ENCODE data around the gene LIMS2.

The LIMS2 gene

GRCh38 chr2:127594116-127594591 lies 81.2 kb downstream of the LIMS2 start:
- Histone ChIP-seq H3K4me1 (ENCODE audit: control insufficient read depth, insufficient read depth, low read length) (no peaks in the 10 kb centered on the region), H3K9me3 (ENCODE audit: control insufficient read depth, insufficient read depth, low read depth, low read length) (no peaks in the 10 kb centered on the region), H3K36me3 (ENCODE audit: control insufficient read depth in 2 of 2, insufficient read depth in 1 of 2, low read length in 2 of 2) (no peaks in the 10 kb centered on the region), H3K4me3 (ENCODE audit: low read depth, low read length) (no peak overlapping the region), H3K27ac (ENCODE audit: extremely low read depth, low read depth, low read length) (no peak overlapping the region)
- POLR2A ChIA-PET: no interaction called here
- CTCF ChIA-PET: interaction anchor here (0.6 to 4.4 kb wide), 4 partner anchors 45 to 125 kb away, joined by 3 to 31 read pairs (median 3); no protein-coding TSS in a partner anchor
- TF ChIP-seq ZNF626 (tag by site-specific recombination; IDR thresholded peaks at IDR 0.05) (no peak), ZNF558 (tag by site-specific recombination; IDR thresholded peaks at IDR 0.05) (no peak), ZNF623 (tag by site-specific recombination; IDR thresholded peaks at IDR 0.05) (no peak), INSM2 (tag by site-specific recombination; IDR thresholded peaks at IDR 0.05) (no peak), ZNF596 (tag by site-specific recombination; IDR thresholded peaks at IDR 0.05) (no peak), ZNF561 (tag by site-specific recombination; IDR thresholded peaks at IDR 0.05; ENCODE audit: borderline replicate concordance) (no peak), ZNF18 (tag by site-specific recombination; IDR thresholded peaks at IDR 0.05) (no peak), ZFP41 (tag by site-specific recombination; IDR thresholded peaks at IDR 0.05; ENCODE audit: borderline replicate concordance) (no peak), GLI2 (tag by site-specific recombination; IDR thresholded peaks at IDR 0.05; ENCODE audit: borderline replicate concordance, low read depth) (no peak), ZNF692 (tag by site-specific recombination; IDR thresholded peaks at IDR 0.05) (no peak), ZNF549 (tag by site-specific recombination; IDR thresholded peaks at IDR 0.05) (no peak)

GRCh38 chr2:127593228-127594115 lies 81.9 kb downstream of the LIMS2 start:
- Histone ChIP-seq H3K27ac (ENCODE audit: extremely low read depth, low read depth, low read length) (no peak overlapping the region), H3K9me3 (ENCODE audit: control insufficient read depth, insufficient read depth, low read depth, low read length) (no peaks in the 10 kb centered on the region), H3K4me3 (ENCODE audit: low read depth, low read length) (no peak overlapping the region), H3K4me1 (ENCODE audit: control insufficient read depth, insufficient read depth, low read length) (no peaks in the 10 kb centered on the region), H3K36me3 (ENCODE audit: control insufficient read depth in 2 of 2, insufficient read depth in 1 of 2, low read length in 2 of 2) (no peaks in the 10 kb centered on the region)
- ChIA-PET POLR2A (no interaction called here), CTCF (interaction anchor here (0.5 to 4.4 kb wide), 8 partner anchors 9 to 396 kb away, joined by 3 to 31 read pairs (median 3); no protein-coding TSS in a partner anchor)
- TF ChIP-seq SALL2 (tag by site-specific recombination; IDR thresholded peaks at IDR 0.05; ENCODE audit: borderline replicate concordance) (no peak), BCL6B (tag by site-specific recombination; IDR thresholded peaks at IDR 0.05) (no peak), ZNF768 (tag by site-specific recombination; IDR thresholded peaks at IDR 0.05) (no peak), ZBTB11 (tag by site-specific recombination; conservative IDR thresholded peaks at IDR 0.05; ENCODE audit: low read depth) (no peak)

All from HEK293 (cell line).